GM13977 (cell line): ENCODE results near the gene PIGA.

ENCODE experiments used
- DNase-seq: peaks from one replicate; pipeline ENCODE4 v3.0.0; 2012; ENCODE audit warnings: low spot score
- CTCF ChIP-seq: IDR thresholded peaks from 2 replicates; pipeline ENCODE4 v1.5.1; 2012; ENCODE audit warnings: mild to moderate bottlenecking, control low read depth; ENCODE audit not compliant: insufficient read depth; ENCODE audit errors: extremely low read depth, missing control alignments
- in situ Hi-C: fragments of 300-500 bp; cut with MboI; formaldehyde crosslinking; loops from one replicate; pipeline ENCODE4 v1.12.0; 2022; ENCODE audit warnings: low sequenced_read_pairs, low pct_unique_long_range_greater_than_20kb, mixed read lengths, inconsistent platforms; ENCODE audit not compliant: unreplicated experiment

PIGA gene

GRCh38 chrX:15359701-15360100, 24.4 kb upstream of the PIGA start:
- in situ Hi-C loops = no loop called here

GRCh38 chrX:15358533-15358932, 23.2 kb upstream of the PIGA start:
- in situ Hi-C loops = no loop called here
- DNase-seq = no peak
- TF ChIP-seq CTCF = no peak

More at GRCh38 chrX:15359701-15360100, 24.4 kb upstream of the PIGA start:
- TF ChIP-seq CTCF = no peak
- DNase-seq = no peak

GRCh38 chrX:15356444-15356843, 21.1 kb upstream of the PIGA start:
- DNase-seq = no peak
- TF ChIP-seq CTCF = no peak
- in situ Hi-C loops = no loop called here

- in situ Hi-C loops = no loop called here
- no peak for DNase-seq
Observed at GRCh38 chrX:15350329-15350996, 15.1 kb upstream of the PIGA start.

GRCh38 chrX:15349046-15349445, 13.7 kb upstream of the PIGA start:
- peak; percentile 51 for DNase-seq
- in situ Hi-C loops = loop anchor here (10.0 to 25.0 kb wide), 2 partner anchors 116 to 313 kb away; partner anchors contain the start of gene CLTRN
- TF ChIP-seq CTCF = peak; percentile 63

More at GRCh38 chrX:15350329-15350996, 15.1 kb upstream of the PIGA start:
- TF ChIP-seq CTCF = no peak

GRCh38 chrX:15345976-15346375, 10.7 kb upstream of the PIGA start:
- TF ChIP-seq CTCF = no peak
- in situ Hi-C loops = loop anchor here (10.0 to 25.0 kb wide), 2 partner anchors 119 to 316 kb away; partner anchors contain the start of gene CLTRN
- DNase-seq = no peak
